ENCODE results near the gene TNPO2.

GRCh38 chr19:12703046-12703445 lies 20.7 kb downstream of the TNPO2 start:
- TF ChIP-seq CTCF (IDR thresholded peaks at IDR 0.05; ENCODE audit: low read depth, low read length), result no peak
- TF ChIP-seq EZH2phosphoT487 (IDR thresholded peaks at IDR 0.05; ENCODE audit: low read depth), result no peak

Data from OCI-LY3 (cell line).